OCI-M1 (cell line): Measurements from ENCODE around the gene SERINC2.
A peak's percentile ranks its signal among the peaks of the same experiment; 100 is the strongest.

ENCODE experiments used
- DNase-seq: peaks from one replicate; lab custom pipeline; 2025; lab: John Stamatoyannopoulos, UW

The SERINC2 gene

GRCh38 chr1:31434101-31434871, 21.3 kb downstream of the SERINC2 start:
- no peak for DNase-seq

GRCh38 chr1:31434979-31435378, 22.0 kb downstream of the SERINC2 start:
- DNase-seq, result no peak

GRCh38 chr1:31435471-31436409, 22.7 kb downstream of the SERINC2 start:
- DNase-seq, result no peak

GRCh38 chr1:31436596-31437432, 23.8 kb downstream of the SERINC2 start:
- no peak for DNase-seq

- no peak for DNase-seq
Measured at GRCh38 chr1:31437433-31438037, 24.5 kb downstream of the SERINC2 start.

GRCh38 chr1:31439276-31439675, 26.3 kb downstream of the SERINC2 start:
- DNase-seq, result no peak

GRCh38 chr1:31441073-31441472, 28.1 kb downstream of the SERINC2 start:
- DNase-seq, result no peak

- no peak for DNase-seq
Measured at GRCh38 chr1:31441558-31441957, 28.5 kb downstream of the SERINC2 start.

GRCh38 chr1:31441970-31442647, 29.1 kb downstream of the SERINC2 start:
- DNase-seq, result no peak

GRCh38 chr1:31442648-31442994, 29.6 kb downstream of the SERINC2 start:
- no peak for DNase-seq

- no peak for DNase-seq
Measured at GRCh38 chr1:31443673-31444072, 30.7 kb downstream of the SERINC2 start.

- peak; percentile 28 for DNase-seq
Measured at GRCh38 chr1:31444725-31445448, 31.9 kb downstream of the SERINC2 start.

- peak; percentile 53 for DNase-seq
Measured at GRCh38 chr1:31445951-31446350, 32.9 kb downstream of the SERINC2 start.

- no peak for DNase-seq
Measured at GRCh38 chr1:31447210-31447609, 34.2 kb downstream of the SERINC2 start.

- DNase-seq, result no peak
Measured at GRCh38 chr1:31453384-31454079, 40.5 kb downstream of the SERINC2 start.

- peak; percentile 37 for DNase-seq
Measured at GRCh38 chr1:31458287-31458896, 45.4 kb downstream of the SERINC2 start.

- DNase-seq, result peak; percentile 23
Measured at GRCh38 chr1:31460027-31460426, 47.0 kb downstream of the SERINC2 start.

GRCh38 chr1:31467005-31467674, 54.1 kb downstream of the SERINC2 start:
- no peak for DNase-seq

- DNase-seq, result no peak
Measured at GRCh38 chr1:31470794-31471315, 57.8 kb downstream of the SERINC2 start.
